Measurements from ENCODE around the gene POMT1.

Gene POMT1

DNA sequence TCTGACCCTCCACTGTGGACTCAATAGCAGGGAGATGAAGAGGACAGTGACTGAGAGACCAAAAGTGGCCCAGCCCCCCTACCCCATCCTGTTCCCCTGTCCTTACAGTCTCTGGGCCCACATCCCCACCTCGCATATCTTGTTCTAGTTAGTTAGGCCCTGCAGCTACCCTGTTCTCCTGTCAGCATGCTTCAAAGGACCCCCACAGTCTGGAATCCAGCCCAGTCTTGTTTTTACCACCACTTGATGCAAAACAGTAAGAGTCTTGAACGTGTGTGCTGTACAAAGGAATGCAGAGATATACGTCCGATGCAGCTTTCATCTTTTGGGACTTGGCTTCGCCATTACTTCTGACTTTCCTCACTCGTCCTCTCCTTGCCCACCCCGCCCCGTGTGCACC lies 12.2 kb upstream of the POMT1 start:
- Histone ChIP-seq H3K4me3 (ENCODE audit: low read depth, low read length, poor library complexity, severe bottlenecking) (no peak overlapping the region), H3K27me3 (ENCODE audit: insufficient read depth, low read length) (no peaks in the 10 kb centered on the region), H3K9me2 (ENCODE audit: low read depth, low read length) (no peaks in the 10 kb centered on the region), H3K4me2 (ENCODE audit: low read length) (no peak overlapping the region), H3K4me1 (ENCODE audit: insufficient read depth, low read length, severe bottlenecking) (no peaks in the 10 kb centered on the region), H2AFZ (ENCODE audit: low read length) (no peak overlapping the region), H3K9me3 (ENCODE audit: low read length) (no peaks in the 10 kb centered on the region), H3K79me2 (ENCODE audit: insufficient read depth, low read length) (no peaks in the 10 kb centered on the region), H3K36me3 (ENCODE audit: insufficient read depth, low read length) (peaks cover 100% of the 10 kb centered on the region), H3K27ac (ENCODE audit: low read depth, low read length, poor library complexity, severe bottlenecking) (no peak overlapping the region), H3F3A (ENCODE audit: insufficient read depth, low read length) (no peaks in the 10 kb centered on the region), H4K20me1 (ENCODE audit: insufficient read depth, low read length) (no peaks in the 10 kb centered on the region), H3K9ac (ENCODE audit: low read length) (no peak overlapping the region)
- TF ChIP-seq, protein P1, sequence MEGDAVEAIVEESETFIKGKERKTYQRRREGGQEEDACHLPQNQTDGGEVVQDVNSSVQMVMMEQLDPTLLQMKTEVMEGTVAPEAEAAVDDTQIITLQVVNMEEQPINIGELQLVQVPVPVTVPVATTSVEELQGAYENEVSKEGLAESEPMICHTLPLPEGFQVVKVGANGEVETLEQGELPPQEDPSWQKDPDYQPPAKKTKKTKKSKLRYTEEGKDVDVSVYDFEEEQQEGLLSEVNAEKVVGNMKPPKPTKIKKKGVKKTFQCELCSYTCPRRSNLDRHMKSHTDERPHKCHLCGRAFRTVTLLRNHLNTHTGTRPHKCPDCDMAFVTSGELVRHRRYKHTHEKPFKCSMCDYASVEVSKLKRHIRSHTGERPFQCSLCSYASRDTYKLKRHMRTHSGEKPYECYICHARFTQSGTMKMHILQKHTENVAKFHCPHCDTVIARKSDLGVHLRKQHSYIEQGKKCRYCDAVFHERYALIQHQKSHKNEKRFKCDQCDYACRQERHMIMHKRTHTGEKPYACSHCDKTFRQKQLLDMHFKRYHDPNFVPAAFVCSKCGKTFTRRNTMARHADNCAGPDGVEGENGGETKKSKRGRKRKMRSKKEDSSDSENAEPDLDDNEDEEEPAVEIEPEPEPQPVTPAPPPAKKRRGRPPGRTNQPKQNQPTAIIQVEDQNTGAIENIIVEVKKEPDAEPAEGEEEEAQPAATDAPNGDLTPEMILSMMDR (IDR thresholded peaks at IDR 0.05; ENCODE audit: low read length) = no peak
- no peak for TF ChIP-seq EZH2 (IDR thresholded peaks at IDR 0.05; ENCODE audit: borderline replicate concordance, low read length)

DNA sequence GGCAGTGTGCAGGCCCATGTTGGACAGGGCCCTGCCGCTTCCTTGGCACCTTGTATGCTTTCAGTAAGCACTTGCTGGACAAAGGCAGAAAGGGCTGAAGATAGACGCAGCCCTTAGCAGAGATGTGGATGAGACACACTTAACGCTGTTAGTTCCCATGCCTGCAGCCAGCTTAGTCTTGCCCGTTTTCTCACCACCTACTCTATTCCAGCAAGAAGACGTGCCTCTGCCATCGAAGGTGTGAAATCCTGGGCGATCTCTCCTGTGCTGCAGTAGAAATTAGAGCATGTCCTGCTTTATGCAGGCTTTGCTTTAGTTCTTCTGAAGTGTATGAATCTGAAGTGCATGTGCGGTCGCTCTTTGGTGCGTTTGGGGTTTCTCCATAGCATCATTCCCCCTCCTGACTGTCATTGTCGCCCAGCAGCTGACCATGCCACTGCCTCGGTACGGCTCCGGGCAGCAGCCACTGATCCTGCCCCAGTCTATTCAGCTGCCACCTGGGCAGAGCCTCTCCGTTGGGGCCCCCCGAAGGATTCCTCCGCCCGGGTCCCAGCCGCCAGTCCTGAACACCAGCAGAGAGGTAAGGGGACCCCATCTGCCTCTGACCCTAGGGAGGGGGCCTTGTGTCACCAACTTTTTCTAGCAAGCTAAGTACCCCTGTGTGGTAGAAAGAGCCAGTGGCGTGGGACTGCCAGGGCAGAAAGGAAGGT lies 11.6 kb upstream of the POMT1 start:
- H3F3A ChIP-seq (ENCODE audit: insufficient read depth, low read length) = no peaks in the 10 kb centered on the region
- H3K4me1 ChIP-seq (ENCODE audit: insufficient read depth, low read length, severe bottlenecking) = no peaks in the 10 kb centered on the region
- H3K36me3 ChIP-seq (ENCODE audit: insufficient read depth, low read length) = peaks cover 100% of the 10 kb centered on the region
- no peaks in the 10 kb centered on the region for H3K9me3 ChIP-seq (ENCODE audit: low read length)
- H3K9ac ChIP-seq (ENCODE audit: low read length) = no peak overlapping the region
- H3K79me2 ChIP-seq (ENCODE audit: insufficient read depth, low read length) = no peaks in the 10 kb centered on the region
- no peaks in the 10 kb centered on the region for H4K20me1 ChIP-seq (ENCODE audit: insufficient read depth, low read length)
- no peaks in the 10 kb centered on the region for H3K27me3 ChIP-seq (ENCODE audit: insufficient read depth, low read length)
- no peak overlapping the region for H3K4me3 ChIP-seq (ENCODE audit: low read depth, low read length, poor library complexity, severe bottlenecking)
- H3K9me2 ChIP-seq (ENCODE audit: low read depth, low read length) = no peaks in the 10 kb centered on the region
- no peak for TF ChIP-seq EZH2 (IDR thresholded peaks at IDR 0.05; ENCODE audit: borderline replicate concordance, low read length)
- TF ChIP-seq, protein P1 (IDR thresholded peaks at IDR 0.05; ENCODE audit: low read length) = no peak
- H2AFZ ChIP-seq (ENCODE audit: low read length) = no peak overlapping the region
- H3K4me2 ChIP-seq (ENCODE audit: low read length) = no peak overlapping the region
- H3K27ac ChIP-seq (ENCODE audit: low read depth, low read length, poor library complexity, severe bottlenecking) = no peak overlapping the region

DNA sequence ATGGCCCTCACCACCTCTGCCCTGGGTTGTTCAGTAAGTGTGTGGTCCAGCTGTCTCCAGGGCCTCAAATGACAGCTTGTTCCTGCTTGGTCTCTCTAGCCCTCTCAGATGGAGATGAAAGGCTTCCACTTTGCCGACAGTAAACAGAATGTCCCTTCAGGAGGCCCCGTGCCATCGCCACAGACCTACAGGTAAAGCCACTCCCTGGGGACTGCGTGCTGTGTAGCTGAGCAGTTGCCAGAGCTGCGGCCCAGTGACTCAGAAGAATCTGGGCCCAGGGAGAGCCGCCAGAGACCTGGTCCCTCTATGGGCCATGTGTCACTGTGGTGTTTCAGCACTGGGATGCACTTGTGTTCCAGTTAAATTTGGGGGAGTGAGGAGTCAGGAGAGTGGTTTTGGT lies 10.6 kb upstream of the POMT1 start:
- no peaks in the 10 kb centered on the region for H4K20me1 ChIP-seq (ENCODE audit: insufficient read depth, low read length)

More for the DNA sequence above, 10.6 kb upstream of the POMT1 start:
- no peaks in the 10 kb centered on the region for H3F3A ChIP-seq (ENCODE audit: insufficient read depth, low read length)
- no peak overlapping the region for H2AFZ ChIP-seq (ENCODE audit: low read length)
- H3K36me3 ChIP-seq (ENCODE audit: insufficient read depth, low read length) = peaks cover 100% of the 10 kb centered on the region
- H3K27me3 ChIP-seq (ENCODE audit: insufficient read depth, low read length) = no peaks in the 10 kb centered on the region
- no peak overlapping the region for H3K27ac ChIP-seq (ENCODE audit: low read depth, low read length, poor library complexity, severe bottlenecking)
- H3K9me2 ChIP-seq (ENCODE audit: low read depth, low read length) = no peaks in the 10 kb centered on the region
- no peak overlapping the region for H3K9ac ChIP-seq (ENCODE audit: low read length)
- H3K4me3 ChIP-seq (ENCODE audit: low read depth, low read length, poor library complexity, severe bottlenecking) = no peak overlapping the region
- H3K79me2 ChIP-seq (ENCODE audit: insufficient read depth, low read length) = no peaks in the 10 kb centered on the region
- TF ChIP-seq, protein P1 (IDR thresholded peaks at IDR 0.05; ENCODE audit: low read length) = no peak
- no peak for TF ChIP-seq EZH2 (IDR thresholded peaks at IDR 0.05; ENCODE audit: borderline replicate concordance, low read length)
- no peak overlapping the region for H3K4me2 ChIP-seq (ENCODE audit: low read length)
- no peaks in the 10 kb centered on the region for H3K4me1 ChIP-seq (ENCODE audit: insufficient read depth, low read length, severe bottlenecking)
- H3K9me3 ChIP-seq (ENCODE audit: low read length) = no peaks in the 10 kb centered on the region

Data from OCI-LY1 (cell line).